WTC11 (cell line): ENCODE data around the gene EML6. TPM values are rescaled to one million over a fixed set of nuclear protein-coding genes. Genes with fewer than 3 reads are reported as not detected.

Experiments
- ATAC-seq: fragments of 200-7000 bp; cut with Tn5 transposase; 2 replicates; pipeline ENCODE4 v1.10.0; 2021; ENCODE audit warnings: mild to moderate bottlenecking, moderate library complexity
- CTCF ChIA-PET: fragments of 300-600 bp; sonication (Branson Sonifier 250); formaldehyde crosslinking; loops from one replicate; lab custom pipeline; 2021; ENCODE audit warnings: antibody characterized with exemption; lab: Charles Lee
- POLR2A ChIA-PET: fragments of 350-600 bp; sonication (Branson Sonifier 250); formaldehyde crosslinking; loops from one replicate; lab custom pipeline; 2021; ENCODE audit warnings: antibody characterized with exemption; lab: Charles Lee
- DNase-seq: peaks from one replicate; pipeline ENCODE4 v3.0.0; 2021; ENCODE audit warnings: low spot score
- H3K27ac Mint-ChIP-seq: 2 replicates; pipeline ENCODE4 v1.8.0; 2021; ENCODE audit warnings: mixed read lengths
- H3K27me3 Mint-ChIP-seq: 2 replicates; pipeline ENCODE4 v1.8.0; 2021; ENCODE audit warnings: low read depth, mild to moderate bottlenecking, moderate library complexity, mixed read lengths
- H3K36me3 Mint-ChIP-seq: 2 replicates; pipeline ENCODE4 v1.8.0; 2021; ENCODE audit warnings: mixed read lengths
- H3K4me1 Mint-ChIP-seq: 2 replicates; pipeline ENCODE4 v1.8.0; 2022; ENCODE audit warnings: mixed read lengths
- H3K4me3 Mint-ChIP-seq: 2 replicates; pipeline ENCODE4 v1.8.0; 2021; ENCODE audit warnings: mild to moderate bottlenecking, moderate library complexity, mixed read lengths
- H3K9me3 Mint-ChIP-seq: 2 replicates; pipeline ENCODE4 v1.8.0; 2021; ENCODE audit warnings: mixed read lengths
- ATF1 ChIP-seq: sonication (generic); formaldehyde crosslinking; IDR thresholded peaks from 2 replicates; pipeline ENCODE4 v1.8.1; 2023; ENCODE audit warnings: mild to moderate bottlenecking, moderate library complexity, missing genetic modification reagents
- CBFB ChIP-seq: sonication (generic); formaldehyde crosslinking; IDR thresholded peaks from 2 replicates; pipeline ENCODE4 v1.8.1; 2022; ENCODE audit warnings: mild to moderate bottlenecking, low read depth, missing genetic modification reagents
- ELF4 ChIP-seq: sonication (generic); formaldehyde crosslinking; IDR thresholded peaks from 2 replicates; pipeline ENCODE4 v1.8.1; 2022; ENCODE audit warnings: low read depth, mild to moderate bottlenecking, moderate library complexity, missing genetic modification reagents
- EMX1 ChIP-seq: fragments of 250-450 bp; sonication (Bioruptor Pico); IDR thresholded peaks from 2 replicates; pipeline ENCODE4 v1.8.0; 2021; ENCODE audit warnings: mild to moderate bottlenecking
- FOXJ3 ChIP-seq: sonication (generic); formaldehyde crosslinking; IDR thresholded peaks from 2 replicates; pipeline ENCODE4 v1.9.0; 2021; ENCODE audit warnings: missing genetic modification reagents, mild to moderate bottlenecking, borderline replicate concordance
- GRHL2 ChIP-seq: fragments of 250-450 bp; sonication (Bioruptor Pico); IDR thresholded peaks from 2 replicates; pipeline ENCODE4 v1.8.0; 2022; ENCODE audit warnings: mild to moderate bottlenecking, moderate library complexity; ENCODE audit not compliant: insufficient replicate concordance, severe bottlenecking
- GTF2I ChIP-seq: fragments of 250-450 bp; sonication (Bioruptor Pico); conservative IDR thresholded peaks from 2 replicates; pipeline ENCODE4 v1.4.0; 2021; ENCODE audit warnings: mild to moderate bottlenecking
- NR2C2 ChIP-seq: sonication (generic); formaldehyde crosslinking; IDR thresholded peaks from 2 replicates; pipeline ENCODE4 v1.8.0; 2022; ENCODE audit warnings: mild to moderate bottlenecking, missing genetic modification reagents
- PRRX2 ChIP-seq: fragments of 250-450 bp; sonication (Bioruptor Pico); IDR thresholded peaks from 2 replicates; pipeline ENCODE4 v1.8.0; 2021; ENCODE audit warnings: mild to moderate bottlenecking
- SMAD4 ChIP-seq: sonication (generic); formaldehyde crosslinking; IDR thresholded peaks from 2 replicates; pipeline ENCODE4 v1.8.0; 2022; ENCODE audit warnings: mild to moderate bottlenecking, missing genetic modification reagents
- TCF7 ChIP-seq: sonication (generic); formaldehyde crosslinking; IDR thresholded peaks from 2 replicates; pipeline ENCODE4 v1.8.0; 2022; ENCODE audit warnings: mild to moderate bottlenecking, low read depth, missing genetic modification reagents, moderate library complexity
- ZNF263 ChIP-seq: sonication (generic); formaldehyde crosslinking; IDR thresholded peaks from 2 replicates; pipeline ENCODE4 v1.8.1; 2022; ENCODE audit warnings: low read depth, mild to moderate bottlenecking, moderate library complexity, missing genetic modification reagents
- ZNF396 ChIP-seq: fragments of 250-450 bp; sonication (Bioruptor Pico); IDR thresholded peaks from 2 replicates; pipeline ENCODE4 v1.8.0; 2021; ENCODE audit warnings: mild to moderate bottlenecking, moderate library complexity, borderline replicate concordance
- total RNA-seq: library from RNA; stranded (reverse); gene quantifications from 3 replicates; pipeline ENCODE4 v1.2.3, GENCODE V29; 2021
- TF ChIP-seq, protein P1 (sequence below): sonication (generic); formaldehyde crosslinking; IDR thresholded peaks from 2 replicates; pipeline ENCODE4 v1.8.0; 2023; ENCODE audit warnings: missing genetic modification reagents
- TF ChIP-seq, protein P2 (sequence below): fragments of 250-450 bp; sonication (Bioruptor Pico); IDR thresholded peaks from 2 replicates; pipeline ENCODE4 v2.1.2; 2022; ENCODE audit warnings: mild to moderate bottlenecking, moderate library complexity
- TF ChIP-seq, protein P3 (sequence below): sonication (generic); formaldehyde crosslinking; IDR thresholded peaks from 2 replicates; pipeline ENCODE4 v1.8.0; 2022; ENCODE audit warnings: mild to moderate bottlenecking, missing genetic modification reagents
- TF ChIP-seq, protein P4 (sequence below): sonication (generic); formaldehyde crosslinking; conservative IDR thresholded peaks from 2 replicates; pipeline ENCODE4 v1.8.1; 2023; ENCODE audit warnings: mild to moderate bottlenecking, low read depth, missing genetic modification reagents, moderate library complexity
- TF ChIP-seq, protein P5 (sequence below): sonication (generic); formaldehyde crosslinking; IDR thresholded peaks from 2 replicates; pipeline ENCODE4 v1.8.0; 2022; ENCODE audit warnings: mild to moderate bottlenecking, missing genetic modification reagents
- TF ChIP-seq, protein P6 (sequence below): sonication (generic); formaldehyde crosslinking; IDR thresholded peaks from 2 replicates; pipeline ENCODE4 v1.8.1; 2022; ENCODE audit warnings: missing genetic modification reagents, borderline replicate concordance
- TF ChIP-seq, protein P7 (sequence below): sonication (generic); formaldehyde crosslinking; IDR thresholded peaks from 2 replicates; pipeline ENCODE4 v1.8.1; 2022; ENCODE audit warnings: low read depth, mild to moderate bottlenecking, moderate library complexity, missing genetic modification reagents, borderline replicate concordance
- TF ChIP-seq, protein P8 (sequence below): sonication (generic); formaldehyde crosslinking; IDR thresholded peaks from 2 replicates; pipeline ENCODE4 v1.8.1; 2023; ENCODE audit warnings: mild to moderate bottlenecking, missing genetic modification reagents
- TF ChIP-seq, protein P9 (sequence below): sonication (generic); formaldehyde crosslinking; IDR thresholded peaks from 2 replicates; pipeline ENCODE4 v1.8.1; 2022; ENCODE audit warnings: mild to moderate bottlenecking, moderate library complexity, missing genetic modification reagents

Gene EML6
- total RNA-seq, 1 experiment from 2014 or later, result 2.1 TPM

DNA sequence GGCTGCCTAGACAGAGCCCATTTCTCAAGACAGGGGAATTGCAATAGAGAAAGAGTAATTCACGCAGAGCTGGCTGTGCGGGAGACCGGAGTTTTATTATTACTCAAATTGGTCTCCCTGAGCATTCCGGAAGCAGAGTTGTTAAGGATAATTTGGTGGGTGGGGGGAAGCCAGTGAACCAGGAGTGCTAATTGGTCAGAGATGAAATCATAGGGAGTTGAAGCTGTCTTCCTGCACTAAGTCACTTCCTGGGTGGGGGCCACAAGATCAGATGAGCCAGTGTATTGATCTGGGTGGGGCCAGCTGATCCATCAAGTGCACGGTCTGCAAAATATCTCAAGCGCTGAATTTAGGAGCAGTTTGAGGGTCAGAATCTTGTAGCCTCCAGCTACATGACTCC, 242.0 kb downstream of the EML6 start:
- Mint-ChIP-seq H3K4me3 (no peak overlapping the region), H3K4me1 (peaks cover 47% of the 10 kb centered on the region), H3K36me3 (peaks cover 26% of the 10 kb centered on the region), H3K9me3 (peaks cover 13% of the 10 kb centered on the region), H3K27me3 (no peaks in the 10 kb centered on the region), H3K27ac (peak overlapping the region; percentile 77)
- ChIA-PET CTCF (no interaction called here), POLR2A (interaction anchor here (1.3 kb wide), 1 partner anchor 85 kb away, joined by 3 read pairs; the partner anchor contains the start of gene RTN4)
- TF ChIP-seq, protein P1, sequence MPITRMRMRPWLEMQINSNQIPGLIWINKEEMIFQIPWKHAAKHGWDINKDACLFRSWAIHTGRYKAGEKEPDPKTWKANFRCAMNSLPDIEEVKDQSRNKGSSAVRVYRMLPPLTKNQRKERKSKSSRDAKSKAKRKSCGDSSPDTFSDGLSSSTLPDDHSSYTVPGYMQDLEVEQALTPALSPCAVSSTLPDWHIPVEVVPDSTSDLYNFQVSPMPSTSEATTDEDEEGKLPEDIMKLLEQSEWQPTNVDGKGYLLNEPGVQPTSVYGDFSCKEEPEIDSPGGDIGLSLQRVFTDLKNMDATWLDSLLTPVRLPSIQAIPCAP, result no peak
- TF ChIP-seq, protein P2, sequence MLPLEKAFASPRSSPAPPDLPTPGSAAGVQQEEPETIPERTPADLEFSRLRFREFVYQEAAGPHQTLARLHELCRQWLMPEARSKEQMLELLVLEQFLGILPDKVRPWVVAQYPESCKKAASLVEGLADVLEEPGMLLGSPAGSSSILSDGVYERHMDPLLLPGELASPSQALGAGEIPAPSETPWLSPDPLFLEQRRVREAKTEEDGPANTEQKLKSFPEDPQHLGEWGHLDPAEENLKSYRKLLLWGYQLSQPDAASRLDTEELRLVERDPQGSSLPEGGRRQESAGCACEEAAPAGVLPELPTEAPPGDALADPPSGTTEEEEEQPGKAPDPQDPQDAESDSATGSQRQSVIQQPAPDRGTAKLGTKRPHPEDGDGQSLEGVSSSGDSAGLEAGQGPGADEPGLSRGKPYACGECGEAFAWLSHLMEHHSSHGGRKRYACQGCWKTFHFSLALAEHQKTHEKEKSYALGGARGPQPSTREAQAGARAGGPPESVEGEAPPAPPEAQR, result no peak
- TF ChIP-seq, protein P3, sequence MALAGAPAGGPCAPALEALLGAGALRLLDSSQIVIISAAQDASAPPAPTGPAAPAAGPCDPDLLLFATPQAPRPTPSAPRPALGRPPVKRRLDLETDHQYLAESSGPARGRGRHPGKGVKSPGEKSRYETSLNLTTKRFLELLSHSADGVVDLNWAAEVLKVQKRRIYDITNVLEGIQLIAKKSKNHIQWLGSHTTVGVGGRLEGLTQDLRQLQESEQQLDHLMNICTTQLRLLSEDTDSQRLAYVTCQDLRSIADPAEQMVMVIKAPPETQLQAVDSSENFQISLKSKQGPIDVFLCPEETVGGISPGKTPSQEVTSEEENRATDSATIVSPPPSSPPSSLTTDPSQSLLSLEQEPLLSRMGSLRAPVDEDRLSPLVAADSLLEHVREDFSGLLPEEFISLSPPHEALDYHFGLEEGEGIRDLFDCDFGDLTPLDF (CRISPR knock-in tag), result no peak
- no peak for TF ChIP-seq GRHL2 (CRISPR knock-in tag)
- no peak for TF ChIP-seq ELF4 (CRISPR knock-in tag)
- TF ChIP-seq, protein P4, sequence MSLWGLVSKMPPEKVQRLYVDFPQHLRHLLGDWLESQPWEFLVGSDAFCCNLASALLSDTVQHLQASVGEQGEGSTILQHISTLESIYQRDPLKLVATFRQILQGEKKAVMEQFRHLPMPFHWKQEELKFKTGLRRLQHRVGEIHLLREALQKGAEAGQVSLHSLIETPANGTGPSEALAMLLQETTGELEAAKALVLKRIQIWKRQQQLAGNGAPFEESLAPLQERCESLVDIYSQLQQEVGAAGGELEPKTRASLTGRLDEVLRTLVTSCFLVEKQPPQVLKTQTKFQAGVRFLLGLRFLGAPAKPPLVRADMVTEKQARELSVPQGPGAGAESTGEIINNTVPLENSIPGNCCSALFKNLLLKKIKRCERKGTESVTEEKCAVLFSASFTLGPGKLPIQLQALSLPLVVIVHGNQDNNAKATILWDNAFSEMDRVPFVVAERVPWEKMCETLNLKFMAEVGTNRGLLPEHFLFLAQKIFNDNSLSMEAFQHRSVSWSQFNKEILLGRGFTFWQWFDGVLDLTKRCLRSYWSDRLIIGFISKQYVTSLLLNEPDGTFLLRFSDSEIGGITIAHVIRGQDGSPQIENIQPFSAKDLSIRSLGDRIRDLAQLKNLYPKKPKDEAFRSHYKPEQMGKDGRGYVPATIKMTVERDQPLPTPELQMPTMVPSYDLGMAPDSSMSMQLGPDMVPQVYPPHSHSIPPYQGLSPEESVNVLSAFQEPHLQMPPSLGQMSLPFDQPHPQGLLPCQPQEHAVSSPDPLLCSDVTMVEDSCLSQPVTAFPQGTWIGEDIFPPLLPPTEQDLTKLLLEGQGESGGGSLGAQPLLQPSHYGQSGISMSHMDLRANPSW (CRISPR knock-in tag), result no peak
- no peak for TF ChIP-seq ATF1
- TF ChIP-seq, protein P5, sequence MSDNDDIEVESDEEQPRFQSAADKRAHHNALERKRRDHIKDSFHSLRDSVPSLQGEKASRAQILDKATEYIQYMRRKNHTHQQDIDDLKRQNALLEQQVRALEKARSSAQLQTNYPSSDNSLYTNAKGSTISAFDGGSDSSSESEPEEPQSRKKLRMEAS (CRISPR knock-in tag), result no peak
- no peak for TF ChIP-seq SMAD4
- no peak for TF ChIP-seq GTF2I (CRISPR knock-in tag)
- DNase-seq (no peak), ATAC-seq (no peak)

DNA sequence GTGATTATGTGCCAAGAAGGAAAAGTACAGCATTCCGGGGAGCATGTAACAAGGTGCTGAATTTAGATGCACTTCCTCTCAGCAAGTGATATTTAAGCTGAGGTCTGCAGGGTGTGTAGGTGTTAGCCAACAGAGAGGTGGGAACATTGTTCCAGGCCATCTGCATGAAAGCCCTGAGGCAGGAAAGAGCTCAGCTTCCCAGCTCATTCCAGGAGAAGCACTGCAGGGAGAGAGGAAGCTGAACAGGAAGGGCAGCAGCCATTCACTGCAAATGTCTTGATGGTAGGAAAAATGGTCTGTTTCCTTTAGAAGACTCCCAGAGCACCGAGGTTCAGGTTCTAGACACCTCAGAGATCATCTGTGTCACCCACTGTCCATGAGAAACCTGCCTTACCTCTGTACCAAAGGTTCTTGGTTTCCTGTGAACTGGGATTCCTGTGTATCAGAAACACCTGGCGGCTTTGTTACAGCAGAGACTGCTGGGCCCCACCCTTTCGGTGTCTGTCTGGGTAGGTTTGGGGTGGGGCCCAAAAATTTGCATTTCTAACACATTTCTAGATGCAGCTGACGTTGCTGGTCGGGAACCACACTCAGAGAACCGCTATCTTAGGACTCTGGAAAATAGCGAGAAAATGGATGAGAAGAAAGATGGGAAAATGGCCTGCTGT, 242.8 kb downstream of the EML6 start:
- Mint-ChIP-seq H3K27ac (peak overlapping the region; percentile 87), H3K36me3 (peaks cover 27% of the 10 kb centered on the region), H3K4me3 (no peak overlapping the region), H3K27me3 (no peaks in the 10 kb centered on the region), H3K9me3 (peaks cover 13% of the 10 kb centered on the region), H3K4me1 (peaks cover 47% of the 10 kb centered on the region)
- POLR2A ChIA-PET, result no interaction called here
- CTCF ChIA-PET, result no interaction called here
- no peak for DNase-seq
- peak; percentile 44 for ATAC-seq
- TF ChIP-seq PRRX2 (CRISPR knock-in tag) (no peak), TCF7 (CRISPR knock-in tag) (no peak), GRHL2 (CRISPR knock-in tag) (no peak), FOXJ3 (no peak), CBFB (CRISPR knock-in tag) (no peak), ZNF396 (CRISPR knock-in tag) (no peak), EMX1 (CRISPR knock-in tag) (no peak), ZNF263 (no peak), NR2C2 (CRISPR knock-in tag) (no peak)
- TF ChIP-seq, protein P6, sequence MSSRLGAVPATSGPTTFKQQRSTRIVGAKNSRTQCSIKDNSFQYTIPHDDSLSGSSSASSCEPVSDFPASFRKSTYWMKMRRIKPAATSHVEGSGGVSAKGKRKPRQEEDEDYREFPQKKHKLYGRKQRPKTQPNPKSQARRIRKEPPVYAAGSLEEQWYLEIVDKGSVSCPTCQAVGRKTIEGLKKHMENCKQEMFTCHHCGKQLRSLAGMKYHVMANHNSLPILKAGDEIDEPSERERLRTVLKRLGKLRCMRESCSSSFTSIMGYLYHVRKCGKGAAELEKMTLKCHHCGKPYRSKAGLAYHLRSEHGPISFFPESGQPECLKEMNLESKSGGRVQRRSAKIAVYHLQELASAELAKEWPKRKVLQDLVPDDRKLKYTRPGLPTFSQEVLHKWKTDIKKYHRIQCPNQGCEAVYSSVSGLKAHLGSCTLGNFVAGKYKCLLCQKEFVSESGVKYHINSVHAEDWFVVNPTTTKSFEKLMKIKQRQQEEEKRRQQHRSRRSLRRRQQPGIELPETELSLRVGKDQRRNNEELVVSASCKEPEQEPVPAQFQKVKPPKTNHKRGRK, result no peak
- TF ChIP-seq, protein P7, sequence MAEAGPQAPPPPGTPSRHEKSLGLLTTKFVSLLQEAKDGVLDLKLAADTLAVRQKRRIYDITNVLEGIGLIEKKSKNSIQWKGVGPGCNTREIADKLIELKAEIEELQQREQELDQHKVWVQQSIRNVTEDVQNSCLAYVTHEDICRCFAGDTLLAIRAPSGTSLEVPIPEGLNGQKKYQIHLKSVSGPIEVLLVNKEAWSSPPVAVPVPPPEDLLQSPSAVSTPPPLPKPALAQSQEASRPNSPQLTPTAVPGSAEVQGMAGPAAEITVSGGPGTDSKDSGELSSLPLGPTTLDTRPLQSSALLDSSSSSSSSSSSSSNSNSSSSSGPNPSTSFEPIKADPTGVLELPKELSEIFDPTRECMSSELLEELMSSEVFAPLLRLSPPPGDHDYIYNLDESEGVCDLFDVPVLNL (CRISPR knock-in tag), result no peak
- TF ChIP-seq, protein P8, sequence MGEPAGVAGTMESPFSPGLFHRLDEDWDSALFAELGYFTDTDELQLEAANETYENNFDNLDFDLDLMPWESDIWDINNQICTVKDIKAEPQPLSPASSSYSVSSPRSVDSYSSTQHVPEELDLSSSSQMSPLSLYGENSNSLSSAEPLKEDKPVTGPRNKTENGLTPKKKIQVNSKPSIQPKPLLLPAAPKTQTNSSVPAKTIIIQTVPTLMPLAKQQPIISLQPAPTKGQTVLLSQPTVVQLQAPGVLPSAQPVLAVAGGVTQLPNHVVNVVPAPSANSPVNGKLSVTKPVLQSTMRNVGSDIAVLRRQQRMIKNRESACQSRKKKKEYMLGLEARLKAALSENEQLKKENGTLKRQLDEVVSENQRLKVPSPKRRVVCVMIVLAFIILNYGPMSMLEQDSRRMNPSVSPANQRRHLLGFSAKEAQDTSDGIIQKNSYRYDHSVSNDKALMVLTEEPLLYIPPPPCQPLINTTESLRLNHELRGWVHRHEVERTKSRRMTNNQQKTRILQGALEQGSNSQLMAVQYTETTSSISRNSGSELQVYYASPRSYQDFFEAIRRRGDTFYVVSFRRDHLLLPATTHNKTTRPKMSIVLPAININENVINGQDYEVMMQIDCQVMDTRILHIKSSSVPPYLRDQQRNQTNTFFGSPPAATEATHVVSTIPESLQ, result no peak
- TF ChIP-seq, protein P9, sequence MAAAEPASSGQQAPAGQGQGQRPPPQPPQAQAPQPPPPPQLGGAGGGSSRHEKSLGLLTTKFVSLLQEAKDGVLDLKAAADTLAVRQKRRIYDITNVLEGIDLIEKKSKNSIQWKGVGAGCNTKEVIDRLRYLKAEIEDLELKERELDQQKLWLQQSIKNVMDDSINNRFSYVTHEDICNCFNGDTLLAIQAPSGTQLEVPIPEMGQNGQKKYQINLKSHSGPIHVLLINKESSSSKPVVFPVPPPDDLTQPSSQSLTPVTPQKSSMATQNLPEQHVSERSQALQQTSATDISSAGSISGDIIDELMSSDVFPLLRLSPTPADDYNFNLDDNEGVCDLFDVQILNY (CRISPR knock-in tag), result no peak
